Tibial nerve (tissue), 4 donors: Measurements from ENCODE around the gene SLC38A3.

ENCODE experiments used
- EP300 ChIP-seq, 2 donors: sonication (generic); formaldehyde crosslinking; IDR thresholded peaks; one replicate each; pipeline ENCODE4 v1.6.1; 2017; ENCODE audit warnings: antibody characterized with exemption in 2 of 2, mild to moderate bottlenecking in 1 of 2
- POLR2A ChIP-seq, 2 donors: fragments of 450-650 bp; IDR thresholded peaks; one replicate each; pipeline ENCODE4 v1.6.1; 2017; ENCODE audit warnings: antibody characterized with exemption in 2 of 2, mild to moderate bottlenecking in 2 of 2, moderate library complexity in 2 of 2
- TF ChIP-seq, protein P1 (sequence below), 5 experiments: fragments of 200-600 bp in 3 of 5; fragments of 450-650 bp in 2 of 5; sonication (generic) in 3 of 5; IDR thresholded peaks; one replicate each; pipeline ENCODE4 v1.5.1; 2016 to 2019; ENCODE audit warnings: antibody characterized with exemption in 5 of 5, mild to moderate bottlenecking in 3 of 5, moderate library complexity in 2 of 5

DNA sequence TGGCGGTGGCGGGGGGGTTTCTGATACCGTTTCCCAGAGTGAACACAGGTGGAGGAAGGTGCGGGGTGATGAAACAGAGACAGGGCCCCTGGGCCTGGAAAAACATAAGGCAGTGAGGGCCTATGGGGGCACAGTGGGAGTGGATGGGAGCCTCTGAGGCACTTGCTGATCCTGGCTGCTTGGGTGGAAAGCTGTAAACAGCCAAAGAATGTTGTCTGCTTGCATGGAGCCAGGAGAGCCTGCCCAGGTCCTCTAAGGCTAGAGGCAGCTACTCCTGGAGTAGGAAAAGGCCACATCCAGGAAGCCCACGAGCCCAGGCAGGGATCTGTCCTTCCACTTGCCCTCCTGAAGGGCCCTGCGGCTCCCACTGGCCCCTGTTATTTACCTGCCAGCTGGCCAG, 60.9 kb downstream of the SLC38A3 start:
- TF ChIP-seq, protein P1, sequence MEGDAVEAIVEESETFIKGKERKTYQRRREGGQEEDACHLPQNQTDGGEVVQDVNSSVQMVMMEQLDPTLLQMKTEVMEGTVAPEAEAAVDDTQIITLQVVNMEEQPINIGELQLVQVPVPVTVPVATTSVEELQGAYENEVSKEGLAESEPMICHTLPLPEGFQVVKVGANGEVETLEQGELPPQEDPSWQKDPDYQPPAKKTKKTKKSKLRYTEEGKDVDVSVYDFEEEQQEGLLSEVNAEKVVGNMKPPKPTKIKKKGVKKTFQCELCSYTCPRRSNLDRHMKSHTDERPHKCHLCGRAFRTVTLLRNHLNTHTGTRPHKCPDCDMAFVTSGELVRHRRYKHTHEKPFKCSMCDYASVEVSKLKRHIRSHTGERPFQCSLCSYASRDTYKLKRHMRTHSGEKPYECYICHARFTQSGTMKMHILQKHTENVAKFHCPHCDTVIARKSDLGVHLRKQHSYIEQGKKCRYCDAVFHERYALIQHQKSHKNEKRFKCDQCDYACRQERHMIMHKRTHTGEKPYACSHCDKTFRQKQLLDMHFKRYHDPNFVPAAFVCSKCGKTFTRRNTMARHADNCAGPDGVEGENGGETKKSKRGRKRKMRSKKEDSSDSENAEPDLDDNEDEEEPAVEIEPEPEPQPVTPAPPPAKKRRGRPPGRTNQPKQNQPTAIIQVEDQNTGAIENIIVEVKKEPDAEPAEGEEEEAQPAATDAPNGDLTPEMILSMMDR (IDR thresholded peaks at IDR 0.05) = no peak
- no peak for TF ChIP-seq POLR2A (IDR thresholded peaks at IDR 0.05)
- no peak for TF ChIP-seq EP300 (IDR thresholded peaks at IDR 0.05)
